ENCODE results near the gene GPR35. TPM values are rescaled to one million over a fixed set of nuclear protein-coding genes. Genes with fewer than 3 reads are reported as not detected.

GPR35 gene
- total and polyA plus RNA-seq, 2 of the 13 experiments (the other 11 are each of a cell fraction or from before 2014, with no cell fraction given) = 27.1 to 44.2 TPM

GRCh38 chr2:240579771-240580614 is 45.3 kb upstream of the GPR35 start (continued):
- TF ChIP-seq ZNF513 (CRISPR knock-in tag; conservative IDR thresholded peaks at IDR 0.05) (no peak), CENPBD1 (CRISPR knock-in tag; IDR thresholded peaks at IDR 0.05; ENCODE audit: borderline replicate concordance, low read depth) (no peak; the same call in 1 of the 2 replicates), ZNF546 (CRISPR knock-in tag; conservative IDR thresholded peaks at IDR 0.05) (no peak), TERF1 (CRISPR knock-in tag; IDR thresholded peaks at IDR 0.05) (peak; percentile 84; the same call in 1 of the 2 replicates), ZBTB3 (CRISPR knock-in tag; IDR thresholded peaks at IDR 0.05; ENCODE audit: borderline replicate concordance, low read depth) (0 out of 2 replicates have a peak, but pooled peaks have one; percentile 26), ZNF296 (CRISPR knock-in tag; conservative IDR thresholded peaks at IDR 0.05) (no peak), ZNF251 (CRISPR knock-in tag; IDR thresholded peaks at IDR 0.05) (0 out of 2 replicates have a peak, but pooled peaks have one; percentile 36), TMF1 (CRISPR knock-in tag; IDR thresholded peaks at IDR 0.05; ENCODE audit: low read depth) (no peak), ZNF710 (CRISPR knock-in tag; IDR thresholded peaks at IDR 0.05; ENCODE audit: borderline replicate concordance) (0 out of 2 replicates have a peak, but pooled peaks have one; percentile 75), TSC22D2 (CRISPR knock-in tag; IDR thresholded peaks at IDR 0.05; ENCODE audit: borderline replicate concordance) (peak; percentile 60; the same call in 1 of the 2 replicates), ZNF639 (CRISPR knock-in tag; conservative IDR thresholded peaks at IDR 0.05) (no peak; the same call in 1 of the 2 replicates), TOE1 (CRISPR knock-in tag; IDR thresholded peaks at IDR 0.05) (no peak), KMT2B (CRISPR knock-in tag; IDR thresholded peaks at IDR 0.05) (0 out of 2 replicates have a peak, but pooled peaks have one; percentile 18), ZNF430 (CRISPR knock-in tag; IDR thresholded peaks at IDR 0.05) (0 out of 2 replicates have a peak, but pooled peaks have one; percentile 35), TIGD3 (CRISPR knock-in tag; IDR thresholded peaks at IDR 0.05; ENCODE audit: borderline replicate concordance) (0 out of 2 replicates have a peak, but pooled peaks have one; percentile 86)
